DOHH2 (cell line): ENCODE measurements around the gene FAM32A.

Experiments used
- CTCF ChIP-seq: fragments of 200-600 bp; sonication (generic); IDR thresholded peaks from one replicate; pipeline ENCODE4 v1.5.1; 2014; ENCODE audit warnings: antibody characterized with exemption, mild to moderate bottlenecking, low read depth, low read length; ENCODE audit not compliant: poor library complexity, severe bottlenecking
- EZH2phosphoT487 ChIP-seq: fragments of 200-600 bp; sonication (generic); IDR thresholded peaks from 2 replicates; pipeline ENCODE4 v1.6.1; 2017; ENCODE audit warnings: borderline replicate concordance, mild to moderate bottlenecking, antibody characterized with exemption, low read length, moderate library complexity, mixed read lengths

GRCh38 chr19:16164222-16164890, 20.9 kb upstream of the FAM32A start:
- TF ChIP-seq CTCF: no peak
- TF ChIP-seq EZH2phosphoT487: no peak
